8988T (cell line): Measurements from ENCODE around the gene DPH6.
"Not testable (repeated sequence)": the region's sequence is repeated elsewhere in the genome, so short reads cannot be mapped to it uniquely, and the experiment has no call there.

Source experiments
- DNase-seq: peaks from one replicate; pipeline ENCODE4 v3.0.0; 2011

DPH6 gene

GRCh38 chr15:35481992-35482391 lies 64.0 kb downstream of the DPH6 start:
- DNase-seq: no peak

DNA sequence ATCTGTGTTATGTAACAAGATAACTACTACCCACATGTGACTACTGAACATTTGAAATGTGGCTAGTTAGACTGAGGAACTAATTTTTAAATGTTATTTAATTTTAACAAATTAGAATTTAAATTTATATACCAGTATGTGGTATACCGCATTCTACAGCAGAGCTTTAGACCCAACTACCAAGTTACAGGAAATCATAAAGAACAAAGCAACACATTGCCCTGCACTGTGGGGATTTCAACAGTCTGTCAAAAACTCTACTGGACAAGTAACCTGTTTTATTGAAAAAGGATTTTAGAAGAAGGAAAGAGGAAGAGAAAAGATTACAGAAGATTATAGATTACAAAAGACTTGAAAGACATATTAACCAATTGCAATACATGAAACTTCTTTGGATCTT lies 64.9 kb downstream of the DPH6 start:
- no peak for DNase-seq

- DNase-seq: no peak
Observed at GRCh38 chr15:35479423-35479822, 66.5 kb downstream of the DPH6 start.

- DNase-seq: no peak
Observed at GRCh38 chr15:35477312-35478262, 68.4 kb downstream of the DPH6 start.

- DNase-seq: no peak
Observed at GRCh38 chr15:35471024-35471423, 74.9 kb downstream of the DPH6 start.

- DNase-seq: no peak
Observed at GRCh38 chr15:35470441-35470840, 75.5 kb downstream of the DPH6 start.

- DNase-seq: no peak
Observed at GRCh38 chr15:35466476-35466875, 79.5 kb downstream of the DPH6 start.

DNA sequence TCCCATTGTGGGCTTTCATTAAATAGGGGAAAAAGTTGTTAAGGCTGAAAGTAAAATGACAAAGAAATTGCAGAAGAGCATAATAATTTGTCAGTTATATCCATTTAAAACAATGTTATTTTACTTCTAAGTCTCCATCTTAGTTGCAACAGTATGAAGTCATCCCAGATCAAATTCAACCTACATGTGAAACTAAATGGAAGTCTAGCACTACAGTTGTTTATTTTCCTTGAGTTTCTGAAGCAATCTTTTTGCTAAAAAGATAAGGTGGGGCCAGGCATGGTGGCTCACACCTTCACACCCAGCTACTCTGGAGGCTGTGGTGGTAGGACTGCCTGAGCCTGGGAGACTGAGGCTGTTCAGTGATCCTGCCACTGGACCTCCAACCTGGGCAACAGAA lies 80.2 kb downstream of the DPH6 start:
- no peak for DNase-seq

- DNase-seq: no peak
Observed at GRCh38 chr15:35460616-35461015, 85.3 kb downstream of the DPH6 start.

- no peak for DNase-seq
Observed at GRCh38 chr15:35458176-35458856, 87.6 kb downstream of the DPH6 start.

DNA sequence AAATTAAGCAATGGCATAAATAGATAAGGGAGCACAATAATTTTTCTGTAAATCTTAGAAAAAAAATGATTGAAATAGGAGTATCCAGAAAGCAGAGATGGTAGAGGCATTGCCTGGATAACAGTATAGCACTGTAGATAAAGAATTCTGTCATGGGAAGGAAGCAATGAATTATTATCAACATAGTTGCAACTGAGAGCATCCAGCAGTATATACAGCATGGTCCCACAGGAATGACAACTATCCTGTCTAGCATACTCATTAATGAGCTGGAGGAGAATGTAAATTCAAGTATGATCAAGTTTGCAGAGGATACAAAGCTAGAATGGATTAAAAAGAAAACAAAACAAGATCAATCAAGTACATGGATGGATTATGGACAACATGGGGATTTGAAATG lies 90.8 kb downstream of the DPH6 start:
- DNase-seq: no peak

- no peak for DNase-seq
Observed at GRCh38 chr15:35450492-35450891, 95.5 kb downstream of the DPH6 start.

GRCh38 chr15:35448294-35448693 lies 97.7 kb downstream of the DPH6 start:
- no peak for DNase-seq

DNA sequence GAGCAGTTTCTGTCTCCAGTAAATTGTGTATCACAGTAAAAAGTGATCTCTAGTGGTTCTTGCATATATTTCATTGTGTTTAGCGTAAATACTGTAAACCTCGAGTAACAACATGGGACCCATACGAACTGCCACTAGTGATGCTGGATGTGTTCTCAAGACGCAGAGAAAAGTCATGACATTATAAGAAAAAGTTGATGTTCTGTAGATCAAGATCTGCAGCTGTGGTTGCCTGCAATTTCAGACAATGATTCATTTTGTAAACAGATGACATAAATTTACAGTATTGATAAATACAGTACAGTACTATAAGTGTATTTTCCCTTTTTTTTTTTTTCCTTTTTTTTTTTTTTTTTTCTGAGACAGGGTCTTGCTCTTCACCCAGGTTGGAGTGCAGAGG lies 100.1 kb downstream of the DPH6 start:
- DNase-seq: no peak

DNA sequence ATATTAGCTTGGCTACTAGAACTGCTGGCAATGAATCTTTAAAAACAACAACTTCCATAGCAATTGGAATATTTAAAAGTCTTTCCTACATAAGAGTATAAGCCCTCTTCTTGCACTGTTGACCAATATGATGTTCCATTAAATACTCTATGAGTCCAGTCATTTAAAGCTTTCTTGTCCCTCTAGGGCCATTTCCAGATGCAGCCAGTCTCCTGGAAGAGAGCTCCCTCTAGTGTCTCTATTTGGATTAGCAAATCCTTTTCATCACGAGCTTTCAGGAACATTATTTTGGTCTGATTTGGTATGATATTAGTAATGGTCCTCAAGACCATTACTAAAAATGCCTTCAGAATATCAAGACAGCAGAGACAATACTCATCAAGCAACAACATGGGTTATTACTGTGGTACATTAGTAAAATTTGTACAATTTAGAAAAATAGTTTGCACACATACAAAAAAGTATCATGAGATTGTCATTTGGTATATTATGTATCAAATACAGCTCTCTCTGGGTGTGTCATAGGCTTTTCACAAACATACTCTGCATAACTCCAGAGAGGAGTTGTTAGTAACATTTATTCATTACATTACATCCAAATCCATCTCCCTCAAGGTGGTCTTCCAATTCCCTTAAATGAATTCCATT lies 101.3 kb downstream of the DPH6 start:
- no peak for DNase-seq

DNA sequence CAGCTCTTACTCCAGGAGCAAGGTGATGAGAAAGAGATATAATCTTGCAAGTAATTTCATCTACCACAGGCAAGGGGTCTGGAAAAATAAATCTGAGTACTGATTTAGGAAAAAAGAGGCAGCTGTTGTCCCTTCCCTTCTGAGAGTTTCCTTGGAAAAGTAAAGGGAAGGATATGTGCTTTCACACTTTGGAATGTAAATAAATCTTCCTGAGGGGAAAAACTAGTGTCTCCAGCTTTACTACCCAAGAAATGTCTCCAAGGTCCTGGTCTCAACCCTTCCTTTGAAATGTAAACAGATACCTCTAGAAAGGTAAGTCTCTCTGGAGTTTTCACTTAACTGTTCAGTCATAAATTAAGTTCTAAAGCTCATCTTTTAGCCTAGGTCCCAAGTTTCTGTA lies 102.6 kb downstream of the DPH6 start:
- DNase-seq: no peak

DNA sequence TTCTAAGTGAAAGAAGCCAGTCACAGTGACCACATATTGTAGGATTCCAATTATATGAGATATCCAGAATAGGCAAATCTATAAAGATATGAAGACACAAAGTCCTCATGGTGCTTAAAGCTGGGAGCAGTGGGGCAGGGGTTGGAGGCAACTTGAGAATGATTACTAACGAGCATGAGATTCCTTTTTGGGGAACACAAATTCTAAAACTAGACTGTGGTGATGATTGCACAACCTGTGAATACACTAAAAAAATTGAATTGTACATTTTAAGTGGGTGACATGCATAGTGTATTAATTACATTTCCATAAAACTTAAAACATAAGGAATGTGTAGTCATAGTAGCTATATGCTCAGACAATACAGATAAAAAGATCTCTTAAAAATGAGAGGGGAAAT lies 103.2 kb downstream of the DPH6 start:
- no peak for DNase-seq

DNA sequence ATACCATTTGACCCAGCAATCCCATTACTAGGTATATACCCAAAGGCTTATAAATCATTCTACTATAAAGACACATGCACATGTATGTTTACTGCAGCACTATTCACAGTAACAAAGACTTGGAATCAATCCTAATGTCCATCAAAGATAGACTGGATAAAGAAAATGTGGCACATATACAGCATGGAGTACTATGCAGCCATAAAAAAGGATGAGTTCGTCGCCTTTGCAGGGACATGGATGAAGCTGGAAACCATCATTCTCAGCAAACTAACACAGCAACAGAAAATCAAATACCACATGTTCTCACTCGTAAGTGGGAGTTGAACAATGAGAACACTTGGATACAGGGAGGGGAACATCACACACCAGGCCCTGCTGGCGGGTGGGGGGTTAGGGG lies 104.7 kb downstream of the DPH6 start:
- DNase-seq: not testable (repeated sequence)

- DNase-seq: no peak
Observed at GRCh38 chr15:35440265-35440664, 105.7 kb downstream of the DPH6 start.

DNA sequence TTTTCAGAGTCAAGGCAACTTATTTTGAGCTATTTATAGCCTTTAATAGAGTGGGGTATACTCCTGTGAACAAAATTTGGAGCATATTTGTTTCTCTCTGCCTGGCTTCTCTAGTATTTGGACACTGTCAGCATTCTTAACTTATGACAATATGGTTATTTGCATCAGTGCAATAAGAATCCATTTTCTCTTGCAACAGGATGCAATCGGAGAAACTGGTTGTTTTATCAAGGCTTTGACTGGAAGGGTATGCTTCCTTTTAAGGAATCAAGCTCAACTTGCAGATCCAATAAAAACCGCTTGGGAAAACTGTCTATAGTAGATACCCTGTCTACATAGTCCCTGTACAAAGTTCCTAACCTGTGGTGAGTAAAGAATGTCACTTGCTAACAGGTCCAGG lies 106.7 kb downstream of the DPH6 start:
- DNase-seq: no peak

GRCh38 chr15:35437157-35437556 lies 108.8 kb downstream of the DPH6 start:
- DNase-seq: no peak

- no peak for DNase-seq
Observed at GRCh38 chr15:35436422-35436821, 109.5 kb downstream of the DPH6 start.

DNA sequence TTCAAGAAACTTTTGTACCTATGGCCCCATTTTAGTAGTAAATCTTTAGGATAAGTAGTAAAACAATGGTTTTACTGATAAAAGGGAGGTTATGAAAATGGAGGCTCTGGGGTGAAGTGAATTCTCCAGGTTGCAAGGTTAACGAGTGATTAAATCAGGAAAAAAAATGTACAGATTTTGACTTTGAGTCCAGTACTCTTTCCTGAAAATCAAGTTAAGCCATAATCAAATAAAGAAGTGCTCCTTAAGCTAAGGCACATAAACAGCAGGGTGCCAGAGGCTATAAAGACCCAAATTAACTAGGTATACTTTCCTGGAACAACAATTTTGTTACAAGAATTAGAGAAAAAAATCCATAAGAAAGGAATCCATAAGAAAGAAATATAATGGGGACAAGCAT lies 114.7 kb downstream of the DPH6 start:
- DNase-seq: no peak

GRCh38 chr15:35430301-35430700 lies 115.7 kb downstream of the DPH6 start:
- no peak for DNase-seq
